HT-29 (cell line): ENCODE results near the gene FTO. TPM values are rescaled to one million over a fixed set of nuclear protein-coding genes. Genes with fewer than 3 reads are reported as not detected.
A peak's percentile ranks its signal among the peaks of the same experiment; 100 is the strongest.
"Not testable (repeated sequence)": the region's sequence is repeated elsewhere in the genome, so short reads cannot be mapped to it uniquely, and the experiment has no call there.

Experiments
- DNase-seq: peaks from one replicate; pipeline ENCODE4 v3.0.0-alpha.2; 2015; ENCODE audit warnings: low spot score
- total RNA-seq: library from RNA; depleted of rRNA; stranded (reverse); fragments of >200 nt; shearing (Covaris generic); gene quantifications from 2 replicates; pipeline ENCODE4 v1.2.3, GENCODE V29; 2014

FTO gene
- total RNA-seq, 1 experiment from 2014 or later = 18.8 TPM

GRCh38 chr16:53855511-53855910 lies 151.6 kb downstream of the FTO start:
- no peak for DNase-seq

GRCh38 chr16:53859995-53860540 lies 156.1 kb downstream of the FTO start:
- DNase-seq = no peak

DNA sequence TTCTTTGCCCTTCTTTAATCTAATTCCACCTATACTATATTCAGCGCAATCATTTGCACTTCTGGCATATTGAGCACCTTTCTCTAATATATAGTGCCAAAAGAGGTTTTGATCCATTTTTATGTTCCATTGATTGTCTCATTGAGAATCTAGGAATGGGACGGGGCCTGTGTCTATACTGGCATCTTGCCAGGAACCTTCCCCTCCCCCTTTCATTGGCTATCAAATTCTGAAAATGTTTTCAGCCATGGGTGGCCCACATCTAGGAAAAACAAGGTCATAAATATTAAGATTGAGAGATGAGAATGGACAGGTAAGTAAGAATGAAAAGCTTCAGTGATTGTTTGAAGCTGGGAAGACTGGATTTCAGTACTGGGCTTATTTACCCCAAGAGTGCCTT lies 159.9 kb downstream of the FTO start:
- DNase-seq = no peak

DNA sequence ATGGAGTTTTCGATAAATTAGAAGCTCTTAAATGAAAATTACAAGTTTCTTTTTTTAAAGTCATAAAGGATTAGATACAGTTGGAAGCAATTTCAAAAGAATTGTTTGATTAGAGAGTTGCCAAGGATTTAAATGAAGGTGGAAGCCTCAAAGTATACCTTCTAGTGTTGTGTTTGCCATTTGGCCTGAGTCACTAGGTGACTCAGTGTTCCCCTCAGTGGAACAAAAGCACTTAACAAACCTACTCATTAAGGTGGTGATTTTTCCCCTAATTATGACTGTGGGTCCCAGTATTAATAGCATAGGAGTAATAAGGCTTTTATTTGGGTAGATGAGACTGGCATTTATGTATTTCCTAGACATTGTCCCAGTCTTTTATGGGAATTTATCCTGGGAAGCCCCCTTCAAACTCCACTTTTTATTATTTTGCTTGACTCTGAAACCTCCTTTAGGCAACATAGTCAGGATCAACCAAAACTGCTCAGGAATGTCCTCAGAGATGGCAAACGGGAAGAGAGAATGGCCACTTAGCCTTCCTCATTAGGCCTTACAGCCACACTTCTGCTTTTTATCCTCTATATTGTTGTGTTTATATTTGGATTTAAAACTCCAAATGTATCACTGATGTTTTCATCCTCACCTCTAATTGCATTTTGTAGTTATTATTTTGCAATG lies 161.0 kb downstream of the FTO start:
- peak; percentile 27 for DNase-seq

DNA sequence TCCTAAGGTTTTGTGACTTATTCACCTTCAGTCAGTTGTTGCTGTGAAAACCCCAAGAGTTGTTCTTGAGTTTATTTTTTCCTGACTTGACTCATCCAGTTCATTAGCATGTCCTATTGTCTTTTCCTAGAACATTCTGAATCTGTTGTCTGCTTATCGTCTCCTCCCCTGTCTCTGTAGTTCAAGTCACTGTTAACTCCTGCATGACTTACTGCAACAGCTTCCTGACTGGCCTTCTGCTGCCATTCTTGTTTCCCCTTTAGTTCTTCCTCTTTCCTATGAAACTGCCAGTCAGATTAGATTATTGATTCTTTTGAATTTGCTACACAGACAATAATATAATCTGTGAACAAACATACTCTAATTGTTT lies 161.5 kb downstream of the FTO start:
- DNase-seq = no peak

GRCh38 chr16:53866520-53866919 lies 162.6 kb downstream of the FTO start:
- DNase-seq = no peak

DNA sequence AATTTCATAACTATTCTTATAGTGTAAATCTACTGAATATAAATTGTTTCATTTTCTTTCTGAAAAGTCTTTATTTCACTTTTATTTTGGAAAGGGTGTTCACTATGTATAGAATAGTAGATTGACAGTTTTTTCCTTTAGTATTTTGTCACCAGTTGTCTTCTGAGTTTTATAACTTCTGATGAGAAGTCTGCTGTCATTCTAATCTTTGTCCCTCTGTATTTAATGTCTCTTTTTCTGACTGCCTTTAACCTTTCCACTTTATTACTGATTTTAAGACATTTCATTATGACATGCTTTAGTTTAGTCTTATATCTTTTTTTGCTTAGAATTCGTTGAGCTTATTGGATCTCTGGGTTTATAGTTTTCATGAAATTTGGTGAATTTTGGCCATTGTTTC lies 166.9 kb downstream of the FTO start:
- no peak for DNase-seq

DNA sequence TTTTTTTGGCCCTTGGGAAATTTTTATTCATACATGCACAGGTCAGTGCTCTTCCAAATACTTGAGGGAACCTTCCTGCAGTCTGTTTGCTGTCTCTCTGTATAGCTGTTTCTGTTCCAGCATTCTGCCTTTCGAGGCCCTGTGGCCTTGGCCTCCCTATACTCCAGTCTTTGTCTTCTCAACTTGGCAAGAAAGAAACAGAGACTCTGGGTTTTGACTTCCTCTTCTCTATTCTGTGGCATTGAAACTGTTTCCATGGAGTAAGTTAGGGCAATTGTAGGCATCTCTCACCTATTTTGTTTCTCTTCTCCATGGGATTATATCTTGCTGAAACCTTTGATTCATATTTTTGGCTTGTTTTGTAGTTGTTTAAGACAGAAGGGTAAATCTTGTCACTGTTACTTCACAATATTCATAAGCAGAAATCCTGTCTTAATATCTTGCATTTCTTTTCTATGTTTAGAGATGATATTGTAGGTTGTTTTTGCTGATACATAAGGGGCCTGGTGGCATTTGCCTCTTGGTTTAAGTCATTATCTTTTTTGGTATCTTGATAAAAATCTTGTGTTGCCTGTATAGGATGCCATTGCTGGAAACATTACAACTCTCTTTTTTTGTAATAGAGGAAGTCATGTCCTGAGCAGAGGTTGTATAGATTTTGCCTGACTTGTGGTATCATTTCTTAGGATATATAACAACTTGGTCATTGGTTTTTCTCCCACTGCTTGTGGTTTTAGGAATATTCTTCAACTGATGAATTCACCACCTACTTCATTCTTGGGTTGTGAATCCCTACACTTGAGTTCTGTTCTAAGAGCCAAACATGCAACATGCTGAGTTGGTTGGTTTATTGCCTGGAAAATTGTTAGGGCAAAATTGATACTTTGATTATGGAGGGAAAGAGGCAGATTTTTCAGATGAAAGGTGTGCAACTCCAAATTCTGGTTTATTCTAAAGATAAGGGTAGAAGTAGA lies 168.6 kb downstream of the FTO start:
- no peak for DNase-seq

GRCh38 chr16:53876811-53877210 lies 172.9 kb downstream of the FTO start:
- no peak for DNase-seq

- DNase-seq = no peak
These were observed 174.3 kb downstream of the FTO start for GRCh38 chr16:53878216-53878615.

DNA sequence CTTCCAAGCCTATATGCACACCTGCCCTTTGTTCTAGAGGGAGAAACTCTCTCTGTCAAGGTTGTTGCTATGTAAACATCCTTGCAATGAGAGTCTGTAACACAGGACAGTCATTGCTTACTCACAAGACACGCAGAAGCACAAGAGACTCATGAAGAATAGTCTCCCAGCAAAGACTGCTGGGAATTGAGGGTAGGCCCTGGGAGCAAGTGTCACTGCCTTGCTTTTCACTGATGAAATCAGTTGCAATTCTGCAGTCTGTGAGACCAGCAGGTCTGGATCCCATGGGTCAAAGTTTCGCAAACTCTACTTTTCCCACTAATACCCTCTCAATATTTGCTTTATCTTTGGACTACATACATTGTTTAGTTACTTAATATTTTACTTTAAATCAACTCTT lies 177.4 kb downstream of the FTO start:
- no peak for DNase-seq

DNA sequence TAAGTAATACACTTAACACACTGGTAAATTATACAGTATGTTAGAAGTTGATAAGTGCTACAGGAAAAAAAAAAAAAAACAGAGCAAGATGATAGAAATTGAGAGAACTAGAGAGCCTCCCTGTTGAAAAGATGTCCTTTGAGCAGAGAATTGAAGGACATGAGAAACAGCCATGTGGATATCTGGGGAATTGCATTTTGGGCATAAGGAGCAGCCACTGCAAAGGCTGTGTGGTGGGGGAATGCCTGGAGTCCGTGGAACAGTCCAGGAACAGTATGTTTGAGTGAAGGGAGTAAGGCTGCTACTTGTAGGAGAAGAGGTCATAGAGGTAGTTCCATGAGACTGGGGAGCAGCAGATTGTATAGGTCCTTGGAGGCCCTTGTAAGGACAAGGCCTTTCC lies 178.4 kb downstream of the FTO start:
- DNase-seq = no peak

DNA sequence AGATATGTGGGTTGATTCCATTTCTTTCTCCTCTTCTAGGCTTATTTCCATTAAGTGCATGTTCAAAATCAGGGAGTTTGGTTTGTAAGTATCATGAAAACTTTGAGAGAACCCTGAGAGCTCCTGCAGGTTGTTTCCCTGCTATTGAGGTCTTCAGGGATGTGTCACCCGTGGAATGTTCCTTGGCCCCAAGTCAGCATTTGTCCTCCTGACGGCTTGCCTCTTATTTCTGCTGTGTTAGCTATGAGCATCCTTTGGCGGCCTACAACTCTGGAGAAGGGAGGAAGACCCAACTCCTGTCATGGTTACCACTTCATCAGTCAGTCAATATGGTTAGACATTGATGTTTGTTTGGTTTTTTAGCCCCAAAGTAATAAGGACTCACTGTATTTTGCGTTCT lies 180.8 kb downstream of the FTO start:
- DNase-seq = no peak

GRCh38 chr16:53886482-53887378 lies 182.8 kb downstream of the FTO start:
- no peak for DNase-seq

GRCh38 chr16:53888222-53888621 lies 184.3 kb downstream of the FTO start:
- DNase-seq = no peak

DNA sequence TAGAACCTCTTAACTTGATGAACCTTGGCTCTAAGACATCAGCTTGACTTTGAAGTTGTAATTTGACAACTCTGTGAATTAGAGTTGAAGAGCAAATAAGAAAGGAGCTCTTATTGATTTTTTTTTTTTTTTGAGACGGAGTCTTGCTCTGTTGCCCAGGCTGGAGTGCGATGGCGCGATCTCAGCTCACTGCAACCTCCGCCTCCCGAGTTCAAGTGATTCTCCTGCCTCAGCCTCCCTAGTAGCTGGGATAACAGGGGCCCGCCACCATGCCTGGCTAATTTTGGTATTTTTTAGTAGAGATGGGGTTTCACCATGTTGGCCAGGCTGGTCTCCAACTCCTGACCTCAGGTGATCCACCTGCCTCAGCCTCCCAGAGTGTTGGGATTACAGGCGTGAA lies 186.9 kb downstream of the FTO start:
- not testable (repeated sequence) for DNase-seq

- no peak for DNase-seq
These were observed 187.6 kb downstream of the FTO start for GRCh38 chr16:53891409-53892139.

DNA sequence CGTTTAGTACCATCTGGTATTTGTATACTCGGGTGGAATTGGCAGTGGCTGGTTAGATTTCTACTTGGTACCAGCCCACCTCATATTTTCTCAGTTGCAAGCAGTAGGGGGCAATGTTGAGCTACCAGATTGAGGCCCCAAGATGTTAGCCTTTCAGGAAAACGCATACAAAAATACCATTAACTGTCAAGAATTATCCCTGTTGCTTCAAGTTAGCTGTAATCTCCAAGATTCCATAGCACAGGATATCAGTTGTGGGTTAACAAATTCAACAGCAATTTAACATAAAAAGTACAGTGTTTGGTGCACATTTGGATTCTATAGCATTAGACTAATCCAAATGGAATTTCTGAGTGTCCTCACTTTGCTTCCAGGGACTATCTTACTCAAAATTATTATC lies 188.2 kb downstream of the FTO start:
- peak; percentile 61 for DNase-seq

DNA sequence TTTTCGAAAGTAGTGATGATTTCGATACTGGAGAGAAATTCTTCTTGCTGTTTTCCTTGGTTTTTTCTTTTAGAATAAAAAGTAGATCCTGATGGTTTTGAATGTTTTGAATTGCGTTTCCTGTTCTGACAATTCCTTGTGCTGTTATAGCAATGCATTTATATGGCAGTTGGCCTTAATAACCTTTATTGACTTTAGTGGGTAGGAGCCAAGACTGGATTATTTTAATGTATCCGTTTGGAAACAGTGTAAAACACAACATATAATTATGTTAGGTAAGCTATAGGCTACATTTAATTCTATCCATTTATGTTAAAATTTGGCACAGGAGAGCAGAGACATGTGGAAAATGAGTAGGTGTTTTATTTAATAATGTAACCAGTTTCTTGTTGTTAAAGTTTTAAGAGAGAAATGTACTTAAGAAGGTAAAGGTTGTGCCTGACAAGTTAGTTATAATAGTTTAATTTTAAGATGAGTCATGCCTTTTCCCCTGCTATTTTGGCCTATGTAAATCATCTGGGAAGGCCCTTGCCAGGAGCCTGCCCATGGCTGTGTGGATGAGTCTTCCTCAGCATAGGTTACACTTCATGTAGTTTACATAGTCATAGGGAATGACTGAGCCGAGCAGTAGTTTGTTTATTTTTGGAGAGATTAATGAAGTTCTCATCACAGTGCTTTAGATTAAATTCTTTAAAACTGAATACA lies 189.9 kb downstream of the FTO start:
- no peak for DNase-seq

DNA sequence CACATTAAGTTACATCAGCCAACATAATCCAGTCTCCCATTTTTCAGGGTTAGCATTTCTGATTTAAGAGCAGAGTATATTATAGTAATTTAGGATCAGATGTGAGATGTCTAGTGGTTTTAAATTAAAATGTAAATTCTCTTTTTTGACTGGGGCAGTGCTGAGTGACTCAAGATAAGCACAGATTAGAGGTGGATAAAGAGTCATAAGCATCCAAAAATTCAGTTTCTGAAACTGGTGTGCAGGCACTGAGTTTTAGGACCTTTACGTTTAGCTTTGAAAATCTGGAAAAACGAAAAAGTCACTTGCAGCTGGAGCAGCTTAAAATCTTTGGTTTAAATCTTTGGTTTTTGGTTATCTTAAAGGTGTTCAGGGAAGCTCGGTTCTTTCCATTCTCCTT lies 190.7 kb downstream of the FTO start:
- no peak for DNase-seq
